DMS79 (cell line): ENCODE data around the gene STARD3NL.

Experiments
- DNase-seq: peaks from one replicate; lab custom pipeline; 2025; lab: John Stamatoyannopoulos, UW

STARD3NL gene

GRCh38 chr7:38185395-38186307, 7.6 kb downstream of the STARD3NL start:
- no peak for DNase-seq

DNA sequence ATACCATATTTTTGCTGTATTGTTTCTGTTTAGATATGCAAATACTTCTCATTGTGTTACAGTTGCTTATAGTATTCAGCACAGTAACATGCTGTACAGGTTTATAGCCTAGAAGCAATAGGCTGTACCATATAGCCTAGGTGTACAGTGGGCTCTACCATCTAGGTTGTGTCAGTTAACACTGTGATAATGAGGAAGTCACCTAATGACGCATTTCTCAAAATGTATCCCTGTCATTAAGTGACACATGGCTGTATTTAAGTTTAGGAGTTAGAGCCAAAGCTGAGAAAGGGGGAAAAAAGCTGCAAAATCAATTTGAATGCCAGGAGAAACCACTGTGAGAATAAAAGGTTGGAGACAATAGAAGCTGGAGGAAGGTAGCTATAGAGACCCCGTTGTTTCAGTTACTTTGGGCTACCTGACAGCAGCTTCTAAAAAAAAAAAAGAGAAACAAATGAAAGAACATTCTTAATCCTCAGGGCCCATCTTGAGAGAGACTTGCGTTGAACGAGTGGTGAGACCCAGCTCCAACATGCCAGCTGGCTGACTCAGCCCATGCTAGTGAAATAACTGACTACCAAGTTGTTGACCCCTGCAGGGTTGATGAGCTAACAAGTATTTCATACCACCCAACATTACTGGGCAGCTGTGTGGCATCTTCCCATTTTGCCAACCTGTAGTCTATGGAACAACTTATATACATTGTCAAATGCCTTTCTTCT, 8.7 kb downstream of the STARD3NL start:
- no peak for DNase-seq

DNA sequence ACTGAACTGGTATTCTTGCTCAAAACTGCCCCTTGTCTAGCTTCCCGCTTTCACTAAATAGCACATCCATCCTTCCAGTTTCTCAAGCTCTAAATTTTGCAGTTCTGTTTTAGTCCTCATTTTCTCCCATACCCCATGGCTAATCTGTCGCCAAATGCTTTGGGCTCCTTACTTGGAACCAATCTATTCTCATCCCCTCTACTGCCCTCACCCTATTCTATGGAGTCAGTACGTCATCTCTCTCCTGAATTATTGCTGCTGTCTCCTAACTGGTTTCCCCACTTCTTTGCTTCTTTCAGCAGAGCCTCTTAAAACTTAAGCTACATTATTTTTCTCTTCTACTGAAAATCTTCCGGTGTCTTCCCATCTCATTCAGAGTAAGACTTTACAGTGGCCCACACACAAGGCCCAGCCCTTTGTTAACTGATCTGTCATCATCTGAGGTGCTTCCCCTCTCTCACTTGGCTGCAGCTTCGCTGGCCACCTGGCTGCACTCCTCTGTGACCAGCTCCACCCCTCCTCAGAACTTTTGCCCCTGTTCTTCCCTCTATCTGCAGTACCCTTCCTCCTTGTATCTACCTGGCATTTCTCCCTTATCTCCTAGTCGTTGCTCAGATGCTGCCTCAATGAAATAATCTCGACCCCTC, 9.9 kb downstream of the STARD3NL start:
- DNase-seq: no peak

DNA sequence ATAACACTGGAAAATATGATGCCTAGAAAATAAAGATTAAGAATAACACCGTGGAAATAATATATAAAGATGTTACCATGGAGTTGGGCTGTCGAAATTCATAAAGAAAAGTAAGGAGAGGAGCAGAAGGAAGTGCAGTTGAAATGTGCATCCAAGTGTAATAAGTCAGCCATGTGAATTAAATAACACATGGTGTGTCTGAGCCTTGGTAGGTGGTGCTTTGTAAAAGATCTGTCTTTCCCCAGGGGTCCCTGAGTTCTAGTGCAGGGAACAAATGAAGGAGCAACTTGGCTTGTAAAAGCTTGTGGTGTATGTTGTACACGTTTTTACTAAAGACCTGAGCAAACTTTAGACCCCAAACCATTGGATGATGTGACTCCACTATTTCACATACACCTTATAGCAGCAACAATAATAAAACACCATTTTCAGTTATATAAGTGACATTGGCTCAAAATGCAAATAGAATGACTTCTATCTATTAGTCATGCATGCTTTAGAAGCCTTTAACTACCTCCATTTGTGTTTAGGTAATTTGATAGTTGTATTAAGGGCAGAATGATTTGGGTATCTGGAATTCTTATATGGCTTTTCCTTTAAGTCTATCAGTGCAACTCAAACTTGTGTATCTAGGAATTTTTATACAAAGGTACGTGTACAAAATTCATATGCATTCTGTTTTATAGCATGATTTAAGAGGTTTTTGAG, 11.3 kb downstream of the STARD3NL start:
- DNase-seq: no peak

DNA sequence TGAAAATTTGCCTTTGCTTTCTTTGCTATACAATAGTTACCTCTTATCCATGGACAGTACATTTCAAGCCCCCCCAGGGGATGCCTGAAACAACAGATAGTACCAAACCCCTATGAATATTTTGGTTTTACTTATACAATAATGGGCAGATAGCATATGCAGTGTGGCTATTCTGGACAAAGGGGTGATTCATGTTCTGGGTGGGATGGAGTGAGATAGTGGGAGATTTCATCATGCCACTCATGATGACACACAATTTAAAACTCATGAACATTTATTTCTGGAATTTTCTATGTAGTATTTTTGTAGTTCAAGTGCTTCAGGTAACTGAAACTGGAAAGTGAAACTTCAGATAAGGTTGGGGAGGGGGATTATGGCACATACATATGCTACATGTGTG, 12.0 kb downstream of the STARD3NL start:
- DNase-seq: no peak

DNA sequence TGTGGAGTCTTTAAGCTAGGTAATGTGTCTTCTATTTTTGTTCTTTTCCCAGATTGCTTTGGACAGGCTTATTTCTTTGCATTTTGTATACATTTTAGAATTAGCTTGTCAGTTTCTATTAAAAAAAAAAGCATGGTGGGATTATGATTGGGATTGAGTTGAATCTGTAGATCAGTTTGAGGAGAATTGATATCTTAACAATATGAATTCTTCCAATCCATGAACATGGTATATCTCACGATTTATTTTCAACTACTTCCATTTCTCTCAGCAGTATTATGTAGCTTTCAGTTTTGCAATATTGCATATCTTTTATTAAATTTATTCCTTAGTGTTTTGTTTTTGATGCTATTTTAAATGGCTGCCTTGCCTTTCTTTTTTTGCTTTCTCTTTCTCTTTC, 13.7 kb downstream of the STARD3NL start:
- no peak for DNase-seq

DNA sequence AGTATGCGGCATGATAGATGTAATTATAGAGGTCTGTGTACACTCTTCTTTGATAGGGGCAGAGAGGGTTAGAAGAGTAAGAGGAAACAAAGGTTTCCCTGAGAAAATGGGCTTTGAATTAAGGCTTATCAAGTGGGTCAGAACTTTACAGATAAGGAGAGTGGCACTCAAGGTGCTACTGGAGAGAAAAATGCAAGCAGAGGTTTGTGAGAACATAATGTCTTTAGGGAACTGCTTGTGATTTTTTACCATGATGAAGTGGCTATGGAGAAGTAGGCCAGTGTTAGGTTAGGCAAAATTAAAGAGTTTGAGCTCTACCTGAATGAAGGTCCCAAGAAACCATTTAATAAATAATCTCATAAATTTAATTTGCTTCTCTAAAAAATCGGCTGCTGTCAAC, 14.3 kb downstream of the STARD3NL start:
- DNase-seq: no peak

DNA sequence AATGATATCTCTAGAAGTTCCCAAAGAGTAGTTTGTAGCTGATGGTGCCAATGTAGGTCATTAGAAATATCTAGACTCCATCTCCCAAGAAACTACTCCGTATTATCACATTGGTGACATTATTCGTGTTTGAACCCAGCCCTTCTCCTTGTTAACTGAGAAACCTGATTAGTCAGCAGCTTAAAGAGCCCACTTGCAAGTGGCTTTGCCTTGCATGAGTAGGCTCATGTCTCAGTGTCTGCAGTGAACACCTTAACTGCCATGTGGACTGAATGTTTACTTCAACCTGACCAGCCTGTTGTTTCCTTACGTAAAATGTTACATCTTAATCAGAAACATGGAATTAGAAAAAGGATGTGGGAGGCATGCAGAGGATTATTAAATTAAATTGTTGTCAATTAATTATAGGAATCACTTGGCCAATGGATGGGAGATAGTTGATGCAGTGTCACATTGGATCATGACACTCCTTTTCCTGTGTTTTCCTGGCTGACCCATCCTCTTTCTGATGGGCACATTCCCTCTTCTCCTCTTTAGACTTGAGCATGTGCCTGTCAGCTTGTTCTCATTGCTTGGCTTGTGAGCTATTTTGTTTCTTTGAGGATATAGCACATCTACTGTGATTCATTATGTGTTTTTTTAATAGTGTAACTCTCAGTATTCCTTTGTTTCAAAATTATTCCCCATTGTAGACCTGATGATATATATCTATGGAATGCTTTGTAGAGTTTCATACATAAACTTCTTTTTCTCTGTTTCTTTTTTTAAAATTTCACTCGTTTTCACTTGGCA, 18.0 kb downstream of the STARD3NL start:
- peak; percentile 14 for DNase-seq

- no peak for DNase-seq
Observed at GRCh38 chr7:38198366-38198765, 20.3 kb downstream of the STARD3NL start.

GRCh38 chr7:38199154-38199553, 21.1 kb downstream of the STARD3NL start:
- no peak for DNase-seq

- no peak for DNase-seq
Observed at GRCh38 chr7:38199782-38200181, 21.7 kb downstream of the STARD3NL start.

- no peak for DNase-seq
Observed at GRCh38 chr7:38206071-38206470, 28.0 kb downstream of the STARD3NL start.

- no peak for DNase-seq
Observed at GRCh38 chr7:38207843-38208242, 29.8 kb downstream of the STARD3NL start.

DNA sequence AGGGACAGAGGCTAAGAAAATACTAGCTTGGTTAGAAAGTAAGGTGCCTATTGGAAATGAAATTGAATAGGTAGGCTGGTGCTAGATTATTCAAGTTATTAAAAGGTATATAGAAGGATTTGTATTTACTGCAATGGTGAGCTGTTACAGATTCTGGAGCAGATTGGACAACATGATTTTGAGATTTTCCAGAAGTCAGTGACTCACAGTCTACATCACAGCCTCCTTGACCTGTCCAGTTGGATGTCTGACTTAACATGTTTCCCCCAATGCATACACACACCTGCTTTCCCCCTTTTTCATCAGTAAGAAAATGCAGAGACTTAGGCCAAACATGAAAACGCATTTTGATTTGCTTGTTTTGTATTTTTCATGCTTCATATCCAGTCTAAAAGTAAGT, 33.4 kb downstream of the STARD3NL start:
- DNase-seq: no peak

- DNase-seq: no peak
Observed at GRCh38 chr7:38211940-38212339, 33.9 kb downstream of the STARD3NL start.

DNA sequence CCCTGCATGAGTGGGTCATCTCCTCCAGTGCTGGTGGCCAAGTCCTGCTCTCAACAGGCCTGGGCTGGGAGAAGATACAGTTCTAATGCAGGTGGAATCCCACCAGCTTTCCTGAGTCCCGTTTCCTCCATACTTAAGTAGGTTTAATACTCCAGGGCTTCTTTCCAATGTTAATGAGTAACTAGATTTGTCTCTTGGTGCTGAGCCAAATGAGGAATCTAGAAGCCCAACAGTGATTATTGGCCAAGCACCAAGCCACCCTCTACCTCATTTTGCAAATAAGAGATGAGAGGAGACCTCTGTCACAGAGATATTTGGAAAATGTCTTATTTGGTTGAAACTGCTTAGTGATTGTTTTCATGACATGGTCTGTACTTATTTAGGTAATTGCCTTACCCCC, 37.1 kb downstream of the STARD3NL start:
- DNase-seq: no peak

DNA sequence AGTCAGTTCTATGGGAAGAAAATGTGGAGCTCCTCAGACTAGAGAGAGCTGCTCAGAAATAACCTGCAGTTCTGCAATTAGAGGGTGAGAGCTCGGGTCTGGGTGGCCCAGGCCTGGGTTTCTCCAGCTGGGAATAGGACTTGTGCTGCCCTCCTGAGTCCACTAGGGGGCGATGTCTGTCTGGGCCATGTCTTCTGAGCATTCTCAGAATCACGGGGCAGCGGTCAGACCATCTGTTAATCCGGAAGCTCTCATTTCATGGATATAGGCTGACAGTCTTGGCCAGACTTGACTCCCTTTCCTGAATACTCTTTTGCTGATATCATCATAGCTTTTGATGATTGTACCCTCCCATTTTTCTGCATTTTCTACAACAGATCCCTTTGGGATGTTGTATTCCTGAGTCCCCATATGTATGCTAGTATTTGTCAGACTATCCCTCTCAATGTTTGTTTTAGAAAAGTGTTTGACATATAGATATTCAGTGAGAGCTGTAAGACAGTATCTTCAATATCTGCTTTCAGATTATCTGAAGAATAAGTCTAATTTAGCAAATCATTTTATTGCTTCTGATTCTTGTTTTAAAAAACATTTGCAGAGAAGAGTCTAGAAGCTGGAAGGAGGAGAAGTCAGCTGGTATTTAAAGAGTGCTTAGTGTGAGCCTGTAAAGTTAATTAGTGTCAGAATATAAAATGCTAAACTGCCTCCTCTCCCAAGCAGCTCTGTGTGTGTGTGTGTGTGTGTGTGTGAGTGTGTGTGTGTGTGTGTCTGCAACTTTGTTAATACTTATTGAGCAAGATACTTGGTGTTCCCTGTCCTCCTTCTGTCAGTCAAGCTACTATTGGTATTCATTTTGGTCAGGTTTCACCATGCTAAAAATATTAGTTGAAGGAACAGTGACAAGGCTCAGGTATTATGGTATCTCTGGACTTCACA, 38.0 kb downstream of the STARD3NL start:
- DNase-seq: no peak

DNA sequence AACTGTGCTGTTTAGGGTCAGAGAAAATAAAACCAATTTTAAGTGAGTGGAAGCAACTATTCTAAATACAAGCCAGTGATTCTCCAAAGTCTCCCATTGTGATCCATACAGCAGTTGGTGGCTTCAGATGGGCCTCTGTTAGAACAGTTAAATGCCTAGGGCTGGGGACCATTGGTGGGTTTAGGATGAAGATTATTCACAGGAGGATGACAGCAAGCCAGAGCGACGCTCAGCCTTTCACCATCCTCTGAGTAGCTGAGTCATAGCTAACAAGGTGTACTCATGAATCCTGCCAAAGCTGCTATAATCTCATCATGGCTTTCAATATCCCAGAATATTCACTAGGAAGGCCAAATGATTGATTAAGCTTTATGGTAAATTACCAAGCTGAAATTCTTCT, 39.6 kb downstream of the STARD3NL start:
- no peak for DNase-seq

GRCh38 chr7:38220452-38220851, 42.4 kb downstream of the STARD3NL start:
- no peak for DNase-seq

DNA sequence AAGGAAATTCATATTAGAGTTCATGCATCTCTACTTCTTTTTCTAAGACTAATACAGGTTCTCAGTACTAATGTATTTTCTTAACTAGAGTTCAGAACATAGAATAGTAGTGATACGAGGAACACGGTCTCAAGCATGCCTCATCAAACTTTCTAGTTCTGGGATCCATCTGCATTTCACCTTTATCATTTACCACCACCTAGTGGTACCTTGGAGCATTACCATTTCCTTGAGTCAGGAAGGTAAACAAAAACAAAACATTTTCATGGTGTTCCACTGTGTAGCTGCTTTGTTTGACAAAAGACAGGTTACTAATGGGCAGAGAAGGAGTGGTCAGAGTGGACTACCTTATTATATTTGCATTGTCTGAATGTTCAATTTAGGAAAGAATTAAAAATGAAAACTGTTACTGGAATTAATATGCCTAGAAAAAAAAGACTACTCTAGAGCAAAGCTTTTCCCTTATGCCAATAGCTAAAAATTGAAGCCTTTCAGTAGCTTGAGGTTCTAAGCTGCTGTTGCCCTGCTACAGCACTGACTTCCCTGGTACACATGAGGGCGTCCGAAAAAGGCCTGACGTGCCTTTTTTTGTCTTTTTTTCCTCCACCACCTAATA, 44.5 kb downstream of the STARD3NL start:
- no peak for DNase-seq
